ENCODE measurements around the gene XIRP1.

DNA sequence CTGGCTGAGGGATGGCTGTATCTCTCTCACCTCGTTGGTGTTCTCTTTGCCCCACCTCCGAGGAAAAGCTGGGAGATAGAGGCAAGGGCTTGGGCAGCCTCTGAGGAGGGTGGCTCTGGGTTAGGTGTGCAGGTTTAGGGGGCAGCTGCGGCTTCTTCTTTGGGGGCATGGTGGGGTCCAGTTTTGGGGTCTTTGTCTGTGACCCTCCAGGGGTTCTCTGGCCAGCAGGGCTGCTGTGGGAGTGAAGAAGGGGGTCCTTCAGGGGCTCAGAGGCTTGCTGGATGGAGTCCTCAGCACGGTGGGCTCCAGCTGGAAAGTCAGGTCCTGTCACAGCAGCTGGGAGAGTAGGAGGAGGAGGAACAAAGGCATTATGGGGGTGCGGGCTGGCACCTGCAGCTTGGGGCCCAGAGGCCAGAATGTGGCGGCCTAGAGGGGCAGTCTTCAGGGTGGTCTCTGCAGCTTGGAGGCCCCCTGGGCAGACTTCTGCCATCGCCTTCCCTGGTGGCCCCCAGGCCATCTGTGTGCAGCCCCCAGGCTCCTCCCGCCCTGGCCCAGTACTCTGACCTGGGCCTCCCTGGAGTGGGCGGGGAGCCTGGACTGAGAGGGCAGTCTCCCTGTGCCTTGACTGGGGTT lies 7.0 kb downstream of the XIRP1 start:
- TF ChIP-seq CTCF (IDR thresholded peaks at IDR 0.05) (no peak), POLR2A (IDR thresholded peaks at IDR 0.05) (no peak)

All from Peyer's patch (tissue), 4 donors.